Stimulated activated CD4-positive, alpha-beta T cell treated with anti-CD3 and anti-CD28 coated beads, Interleukin-15, amount 100 ng/mL, for 24 hours (primary cell): ENCODE results near the gene COX17.
"Not testable (repeated sequence)": the region's sequence is repeated elsewhere in the genome, so short reads cannot be mapped to it uniquely, and the experiment has no call there.

Experiments
- DNase-seq: peaks from one replicate; pipeline ENCODE4 v3.0.0-alpha.2; 2020

COX17 gene, protein sequence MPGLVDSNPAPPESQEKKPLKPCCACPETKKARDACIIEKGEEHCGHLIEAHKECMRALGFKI

DNA sequence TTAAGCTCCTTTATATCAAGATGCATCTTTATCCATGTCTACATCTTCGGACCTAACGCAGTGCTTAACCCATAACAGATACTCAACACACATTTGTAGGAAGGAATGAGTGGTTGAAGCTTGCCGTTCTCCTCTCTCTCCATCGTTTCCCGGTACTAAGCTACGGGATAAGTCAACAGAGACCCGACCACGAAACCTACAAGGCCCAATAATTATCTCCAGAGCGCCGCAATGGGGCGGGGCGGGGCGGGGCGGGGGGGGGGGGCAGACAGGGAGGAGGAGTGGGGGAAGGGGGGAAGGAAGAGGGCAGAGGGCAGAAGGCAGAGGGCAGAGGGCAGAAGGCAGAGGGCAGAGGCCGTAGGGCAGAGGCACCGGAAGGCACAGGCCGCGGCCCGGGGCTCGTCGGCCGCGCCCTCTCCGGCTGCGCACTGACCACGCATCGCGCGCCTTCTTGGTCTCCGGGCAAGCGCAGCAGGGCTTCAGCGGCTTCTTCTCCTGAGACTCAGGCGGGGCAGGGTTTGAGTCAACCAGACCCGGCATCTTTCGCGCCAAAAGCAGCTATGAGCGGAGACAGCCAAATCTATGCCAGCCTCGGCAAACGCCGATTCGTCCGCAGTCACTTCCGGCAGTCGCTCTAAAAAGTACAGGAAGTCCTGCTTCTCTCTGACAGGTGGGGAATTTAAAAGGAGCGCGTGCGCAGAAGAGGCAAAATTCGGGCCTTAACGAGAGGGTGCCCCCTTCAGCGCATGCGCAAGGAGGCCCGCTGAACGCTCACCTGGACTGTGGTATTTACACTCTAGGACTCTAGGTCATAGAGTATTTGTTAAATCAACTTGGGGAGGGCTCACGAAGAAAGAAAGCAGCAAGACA, at the start of gene COX17:
TSS of gene COX17 (minus strand) at position 636 of the 870 bp plus-strand sequence. CDS start at position 540, 96 bp downstream.
- DNase-seq, result peak; percentile 96

DNA sequence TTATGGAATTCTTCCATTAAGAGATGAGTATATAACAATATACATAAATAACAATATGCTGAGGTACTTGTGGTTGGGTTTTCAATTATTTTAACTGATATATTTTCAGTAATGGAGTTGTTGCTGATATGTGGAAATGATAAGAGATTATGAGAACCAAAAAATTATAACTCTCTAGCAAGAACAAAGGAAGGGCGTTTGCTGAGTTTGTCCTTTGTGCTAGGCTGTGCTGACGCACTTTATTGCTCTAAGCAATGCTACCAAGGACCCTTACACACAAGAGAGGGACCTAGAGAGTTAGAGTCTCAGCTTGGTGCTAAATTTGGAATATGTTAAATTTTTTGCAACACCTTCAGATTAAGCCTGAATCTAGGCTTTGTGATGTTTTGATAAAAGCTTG, 49.7 kb upstream of the COX17 start:
- no peak for DNase-seq

DNA sequence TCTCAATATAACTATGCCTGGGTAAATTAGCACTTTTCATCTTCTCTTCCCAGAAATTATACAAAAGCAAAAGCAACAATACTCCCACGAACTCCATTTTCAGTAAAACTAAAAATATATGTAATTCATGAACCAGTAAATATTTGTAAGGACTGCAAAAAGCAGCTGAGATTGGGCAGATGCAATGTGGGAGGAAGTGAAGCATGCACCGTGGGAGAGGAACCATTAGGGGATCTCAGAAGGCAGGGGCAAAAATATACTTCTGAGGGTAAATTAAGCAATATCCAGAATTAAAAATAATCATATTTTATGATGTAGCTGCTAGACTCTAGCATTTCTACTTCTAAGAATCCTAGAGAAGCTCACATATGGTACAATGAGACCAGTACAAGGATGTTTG, 45.8 kb upstream of the COX17 start:
- no peak for DNase-seq

DNA sequence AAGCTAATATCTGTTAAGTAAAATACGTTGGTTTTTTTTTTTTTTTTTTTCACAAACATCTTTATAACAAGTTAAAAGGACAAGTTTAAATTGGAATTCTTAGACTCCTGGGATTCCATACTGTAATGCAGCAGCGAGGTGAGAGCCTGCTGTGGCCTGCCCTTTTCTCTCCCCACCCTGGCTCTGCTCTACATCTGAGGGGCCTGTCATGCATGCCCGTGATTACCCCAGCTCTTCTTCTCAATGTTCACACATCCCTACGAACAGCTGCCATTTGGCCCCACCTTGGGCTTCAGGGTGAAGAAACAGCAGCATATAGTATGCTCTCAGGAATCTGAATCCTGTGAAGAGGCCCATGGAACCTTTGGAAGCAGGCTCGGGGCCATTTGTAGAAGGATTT, 40.3 kb upstream of the COX17 start:
- no peak for DNase-seq

DNA sequence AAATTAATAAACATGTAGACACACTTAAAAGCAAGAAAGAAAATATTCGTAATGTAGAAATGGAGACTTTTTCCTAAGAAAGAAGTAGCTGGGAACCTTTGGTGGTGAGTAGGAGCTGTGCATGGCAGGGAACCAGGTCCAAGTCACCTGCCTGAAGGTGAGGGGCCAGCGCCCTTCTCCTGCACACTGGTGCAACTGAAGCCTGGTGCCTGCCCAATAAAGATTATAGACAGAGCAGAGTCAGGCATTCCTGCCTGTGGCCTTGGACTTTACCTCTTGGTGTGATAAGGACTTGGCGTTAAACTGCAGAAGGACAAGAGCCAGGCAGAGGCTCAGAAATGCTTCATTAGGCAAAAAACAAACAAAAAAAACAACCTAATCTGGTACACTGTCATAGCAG, 39.8 kb upstream of the COX17 start:
- DNase-seq, result no peak

DNA sequence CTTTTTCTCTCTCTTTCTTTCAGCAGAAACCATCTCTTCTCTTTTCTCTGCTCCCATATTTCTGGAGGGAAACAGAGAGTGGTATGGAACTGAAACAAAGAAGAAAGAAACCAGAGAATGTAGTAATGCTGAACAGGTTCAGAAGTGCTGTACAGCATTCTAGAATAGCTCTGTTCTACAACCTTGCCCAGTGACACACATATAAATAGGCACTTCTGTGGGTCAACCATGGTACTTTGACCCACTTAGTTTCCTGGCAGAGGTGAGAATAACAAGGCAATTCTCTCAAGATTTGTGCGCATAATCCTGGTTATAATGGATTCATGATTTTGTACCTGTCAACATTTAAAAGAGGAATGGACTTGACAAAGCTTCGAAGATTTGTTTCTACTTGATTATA, 37.9 kb upstream of the COX17 start:
- no peak for DNase-seq

DNA sequence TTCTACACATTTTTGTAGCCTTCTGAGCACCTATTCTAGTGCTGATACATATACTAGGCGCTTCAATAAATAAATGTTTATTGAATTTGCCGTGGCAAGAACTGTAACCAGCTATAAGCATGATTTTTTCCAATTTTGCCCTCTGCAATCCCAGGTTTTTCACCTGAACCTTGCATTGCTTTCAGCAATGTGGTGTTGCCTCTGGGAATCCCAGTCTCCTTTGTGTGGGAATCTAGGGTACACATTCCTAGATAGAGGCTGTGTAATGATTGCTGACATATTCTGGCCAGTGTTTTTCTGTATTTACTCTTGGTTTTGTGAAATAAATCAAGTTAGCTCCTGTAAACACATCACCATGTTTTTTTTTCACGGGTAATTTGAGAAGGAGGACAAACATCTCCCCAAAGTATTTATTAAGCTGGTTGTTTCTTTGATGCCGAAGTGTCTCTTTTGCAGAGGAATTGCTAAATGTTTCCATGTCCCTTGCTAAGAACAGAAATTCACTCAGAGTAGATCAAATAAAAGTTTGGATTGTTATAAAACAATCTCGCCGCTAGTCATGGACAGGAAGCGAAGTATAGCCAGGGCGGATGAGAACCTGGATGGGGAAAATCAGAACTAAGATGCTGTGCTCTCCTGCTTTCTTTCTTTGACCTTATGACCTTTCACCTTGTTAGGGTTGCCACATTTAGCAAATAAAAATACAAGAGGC, 26.8 kb upstream of the COX17 start:
- DNase-seq, result no peak

DNA sequence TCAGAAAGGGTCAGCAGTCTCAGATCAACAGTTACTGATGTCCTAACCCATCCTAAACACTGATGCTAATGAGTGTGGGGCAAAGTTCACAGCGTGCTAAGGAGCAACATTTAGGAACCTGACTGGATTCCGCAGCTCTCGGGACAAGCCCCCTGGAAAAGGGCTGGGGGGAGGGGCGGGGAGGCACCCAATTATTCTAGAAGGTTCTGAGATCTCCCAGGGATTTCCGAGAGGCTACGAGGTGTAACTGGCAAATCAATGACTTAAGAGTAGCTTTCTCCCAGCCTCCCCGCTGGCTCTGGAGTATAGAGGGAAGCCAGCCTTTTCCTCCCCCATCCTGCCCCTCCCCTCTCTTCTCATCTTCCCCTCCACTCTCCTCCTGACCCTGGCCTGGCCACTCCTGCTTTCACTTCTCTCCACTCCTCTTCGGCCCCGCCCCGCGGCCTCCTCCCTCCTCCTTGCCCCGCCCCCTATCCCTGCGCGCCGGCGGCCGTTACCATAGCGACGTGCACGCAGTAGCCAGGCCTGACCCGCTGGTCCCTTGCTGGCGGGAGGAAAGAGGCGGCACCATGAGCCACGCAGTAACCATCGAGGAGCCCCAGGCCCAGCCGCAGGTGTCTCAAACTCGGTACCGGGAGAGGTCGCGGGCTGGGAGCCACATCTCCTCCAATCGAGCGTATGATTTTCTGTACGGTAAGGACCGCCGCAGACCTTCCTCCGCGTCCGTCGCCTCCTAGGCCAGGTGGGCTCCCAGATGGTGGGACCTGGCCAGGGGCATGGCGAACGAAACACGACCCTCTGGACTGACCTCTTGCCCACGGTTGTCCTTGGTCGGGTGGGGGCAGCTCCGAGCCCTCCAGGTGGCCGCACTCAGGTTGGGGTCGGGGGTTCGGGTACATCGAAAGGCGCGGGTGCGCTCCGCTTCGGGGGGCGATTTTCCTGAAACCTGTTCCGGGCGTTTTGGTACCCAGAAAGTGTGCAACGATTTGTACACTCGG, 25.6 kb upstream of the COX17 start, which contains the start of gene CFAP91:
TSS of gene CFAP91 (plus strand) at position 493 of the 998 bp plus-strand sequence. CDS start at position 570, 77 bp downstream.
- DNase-seq, result peak; percentile 90

DNA sequence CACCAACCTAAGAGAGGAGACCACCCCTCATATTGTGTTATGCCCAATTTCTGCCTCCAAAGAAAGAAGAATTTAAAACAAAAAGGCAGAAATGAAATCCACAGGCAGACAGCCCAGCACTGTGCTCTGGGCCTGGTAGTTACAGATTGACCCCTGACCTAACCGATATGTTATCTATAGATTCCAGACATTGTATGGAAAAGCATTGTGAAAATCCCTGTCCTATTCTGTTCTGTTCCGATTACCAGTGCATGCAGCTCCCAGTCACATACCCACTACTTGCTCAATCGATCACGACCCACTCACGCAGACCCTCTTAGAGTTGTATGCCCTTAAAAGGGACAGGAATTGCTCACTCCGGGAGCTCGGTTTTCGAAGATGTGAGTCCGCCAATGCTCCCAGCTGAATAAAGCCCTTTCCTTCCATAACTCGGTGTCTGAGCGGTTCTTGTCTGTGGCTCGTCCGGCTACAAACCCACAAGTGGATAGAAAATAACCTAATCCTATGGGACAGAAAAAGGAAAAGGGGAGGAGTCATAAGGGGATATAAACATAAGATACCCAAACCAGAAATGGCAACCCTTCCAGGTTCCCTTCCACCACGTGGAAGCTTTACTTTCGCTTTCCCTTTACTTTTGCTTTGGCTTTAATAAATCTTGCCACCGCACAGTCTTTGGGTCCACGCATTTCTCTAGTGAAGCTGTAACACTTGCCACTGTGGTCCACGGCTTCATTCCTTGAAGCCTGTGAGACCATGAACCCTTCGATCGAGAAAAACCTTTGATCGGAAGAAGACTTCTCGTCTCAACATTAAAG, 23.9 kb upstream of the COX17 start:
- DNase-seq, result peak; percentile 4

DNA sequence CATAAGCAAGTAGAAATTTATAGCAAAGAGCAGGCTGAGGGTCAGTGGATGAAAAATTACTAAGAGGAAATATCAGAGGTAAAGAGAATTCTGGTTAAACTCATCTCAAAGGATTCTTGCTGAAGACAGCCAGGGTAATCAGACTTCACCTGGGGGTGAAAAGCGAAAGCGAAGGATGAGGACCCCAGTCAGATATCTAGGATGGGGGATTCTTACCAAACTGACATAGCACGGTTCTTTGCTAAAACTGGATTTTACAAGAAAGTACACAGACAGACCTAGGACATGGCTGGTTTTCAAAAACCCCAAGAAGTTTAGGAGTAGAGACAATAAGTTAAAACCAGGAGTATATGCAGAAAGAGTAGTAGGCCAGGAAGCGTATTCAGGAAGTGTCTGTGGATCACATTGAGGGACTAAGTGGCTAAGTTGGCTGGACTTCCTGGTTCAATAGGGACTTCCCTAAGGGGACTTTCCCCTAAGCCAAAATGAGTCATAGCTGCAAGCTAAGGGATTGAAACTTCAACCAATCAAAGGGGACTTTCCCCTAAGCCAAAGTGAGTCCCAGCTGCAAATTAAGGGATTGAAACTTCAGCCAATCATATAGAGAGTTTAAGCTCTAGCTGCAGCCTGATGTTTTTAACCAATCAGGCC, 23.2 kb upstream of the COX17 start:
- DNase-seq, result peak; percentile 30

DNA sequence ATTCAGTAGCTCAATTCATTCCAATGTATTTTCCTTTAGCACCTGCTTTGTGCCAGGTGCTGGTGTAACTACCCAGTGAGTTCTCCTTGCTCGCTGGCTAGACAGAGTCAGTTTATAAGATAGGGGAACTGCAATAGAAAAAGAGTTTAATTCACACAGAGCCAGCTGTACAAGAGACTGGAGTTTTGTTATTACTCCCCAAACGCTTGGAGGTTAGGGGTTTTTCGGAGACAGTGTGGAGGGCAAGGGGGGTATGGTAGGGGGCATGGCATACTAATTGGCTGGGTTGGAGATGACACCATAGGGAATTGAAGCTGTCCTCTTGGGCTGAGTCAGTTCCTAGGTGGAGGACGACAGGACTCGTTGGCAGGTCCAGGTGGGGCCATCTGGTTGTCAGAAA, 20.2 kb upstream of the COX17 start:
- no peak for DNase-seq

DNA sequence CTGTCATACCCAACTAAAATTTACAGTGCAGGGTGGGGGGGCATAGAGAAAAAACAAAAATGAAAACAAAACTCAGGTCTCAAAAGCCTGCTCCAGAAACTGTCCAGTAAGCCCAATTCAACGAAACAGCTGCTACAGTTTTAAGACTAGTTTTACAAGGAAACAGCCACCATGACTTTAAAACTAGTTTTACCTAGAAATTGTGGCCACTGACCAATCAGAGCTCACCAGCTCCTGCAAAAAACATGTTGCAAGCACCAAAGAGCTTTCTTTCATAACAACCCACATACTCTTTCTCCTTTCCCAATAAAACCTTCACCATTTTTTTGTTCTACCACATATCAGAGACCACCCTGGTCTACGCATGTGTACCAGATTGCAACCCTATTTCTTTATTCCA, 18.3 kb upstream of the COX17 start:
- no peak for DNase-seq

DNA sequence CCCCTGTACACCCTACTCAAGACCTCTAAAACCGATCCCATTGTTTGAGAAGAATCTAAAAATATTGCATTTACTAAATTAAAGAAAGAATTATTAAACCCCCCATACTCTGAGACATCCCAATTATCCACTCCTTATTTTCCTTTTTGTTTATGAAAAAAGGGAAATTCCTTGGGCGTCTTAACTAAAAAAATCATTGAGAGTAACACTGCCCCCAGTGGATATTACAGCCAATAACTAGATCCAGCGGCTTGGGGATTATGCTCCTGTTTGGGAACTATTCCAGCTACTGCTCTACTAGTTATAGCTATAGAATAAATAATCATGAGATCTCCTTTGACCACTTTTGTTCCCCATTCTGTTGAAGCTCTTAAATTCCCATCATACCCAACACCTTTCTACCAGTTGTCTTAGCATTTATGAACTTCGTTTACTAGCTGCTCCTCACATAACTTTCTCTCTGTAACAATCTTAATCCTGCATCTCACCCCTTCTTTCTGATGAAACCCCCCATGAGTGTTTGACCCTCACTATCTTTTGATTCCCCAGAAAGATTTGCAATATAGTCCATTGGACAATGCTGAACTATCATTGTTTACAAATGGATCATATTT, 12.9 kb upstream of the COX17 start:
- no peak for DNase-seq

DNA sequence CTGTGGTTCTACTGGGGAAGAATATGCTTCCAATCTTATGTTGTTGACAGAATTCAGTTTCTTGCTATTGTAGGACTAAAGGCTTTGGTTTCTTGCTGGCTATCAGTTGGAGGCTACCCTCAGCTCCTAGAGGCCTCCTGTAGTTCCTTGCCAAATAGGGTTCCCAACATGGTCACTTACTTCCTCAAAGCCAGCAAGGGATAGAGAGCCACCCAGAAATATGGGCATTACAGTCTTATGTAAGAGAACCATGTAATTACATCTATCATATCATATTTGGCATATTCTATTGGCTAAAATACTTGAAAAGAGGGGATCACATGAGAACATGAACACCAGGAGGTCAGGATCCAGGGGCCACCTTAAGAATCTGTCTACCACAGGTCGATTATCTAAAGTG, 6.2 kb upstream of the COX17 start:
- no peak for DNase-seq

DNA sequence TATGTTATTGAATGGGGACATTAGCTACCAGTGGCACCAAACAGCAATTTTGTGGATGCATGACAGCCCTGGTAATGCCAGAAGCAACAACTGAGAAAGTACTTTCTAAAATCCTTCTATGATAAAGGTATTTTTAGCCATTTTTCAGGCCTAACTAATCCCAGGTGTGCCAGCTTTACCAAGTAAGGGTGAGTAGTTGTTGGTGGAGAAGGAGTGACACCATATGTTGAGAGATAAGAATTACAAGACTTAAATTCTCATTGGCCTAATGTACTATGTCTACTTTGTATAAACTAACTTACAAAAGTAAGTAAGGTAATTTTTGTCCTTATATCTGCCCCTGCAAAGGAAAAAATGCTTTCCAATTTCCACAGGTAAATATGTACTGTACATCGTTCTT, 4.1 kb upstream of the COX17 start:
- DNase-seq, result no peak

DNA sequence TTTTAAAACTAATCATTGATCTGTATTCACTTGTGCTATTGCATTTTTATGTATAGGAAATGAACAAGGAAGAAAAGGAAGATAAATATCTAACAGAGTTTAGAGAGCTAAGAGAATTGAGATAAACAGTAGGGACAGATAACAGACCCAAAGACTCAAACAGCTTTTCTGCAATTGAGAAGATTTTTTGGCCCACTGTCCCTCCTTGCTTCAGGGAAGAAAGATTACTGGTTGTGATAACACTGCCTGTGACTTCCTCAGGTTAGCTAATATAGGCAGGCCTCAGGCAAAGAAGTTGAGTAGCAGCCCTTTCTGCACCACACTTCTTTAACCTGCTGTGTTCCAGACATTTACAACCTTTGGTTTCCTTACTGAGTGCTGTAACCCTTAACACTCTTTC, 2.7 kb upstream of the COX17 start:
- DNase-seq, result no peak

DNA sequence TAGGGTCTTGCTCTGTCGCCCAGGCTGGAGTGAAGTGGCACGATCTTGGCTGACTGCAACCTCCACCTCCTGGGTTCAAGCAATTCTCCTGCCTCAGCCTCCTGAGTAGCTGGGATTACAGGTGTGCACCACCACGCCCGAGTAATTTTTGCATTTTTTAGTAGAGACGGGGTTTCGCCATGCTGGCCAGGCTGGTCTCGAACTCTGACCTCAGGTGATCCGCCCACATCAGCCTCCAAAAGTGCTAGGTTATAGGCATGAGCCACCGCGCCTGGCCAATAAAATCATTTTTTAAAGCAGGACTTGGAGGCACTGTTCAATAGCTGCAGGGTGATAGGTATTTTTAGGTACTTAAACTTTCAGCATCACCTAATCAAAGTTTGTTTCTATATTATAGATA, 1.0 kb upstream of the COX17 start:
- not testable (repeated sequence) for DNase-seq

DNA sequence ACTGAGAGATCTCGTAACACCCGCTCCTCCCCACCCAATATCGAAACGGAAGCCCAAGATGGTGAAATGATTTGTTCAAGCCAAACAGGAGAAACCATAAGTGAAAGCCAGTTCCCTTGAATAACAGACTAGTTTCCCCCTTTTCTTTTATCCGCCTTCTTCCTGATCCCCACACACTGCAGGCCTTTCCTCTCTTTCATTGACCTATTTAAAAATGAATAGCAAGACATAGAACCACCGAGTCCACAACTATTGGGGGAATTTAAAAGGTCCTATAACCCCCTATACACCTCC, 382 bp upstream of the COX17 start:
- no peak for DNase-seq

DNA sequence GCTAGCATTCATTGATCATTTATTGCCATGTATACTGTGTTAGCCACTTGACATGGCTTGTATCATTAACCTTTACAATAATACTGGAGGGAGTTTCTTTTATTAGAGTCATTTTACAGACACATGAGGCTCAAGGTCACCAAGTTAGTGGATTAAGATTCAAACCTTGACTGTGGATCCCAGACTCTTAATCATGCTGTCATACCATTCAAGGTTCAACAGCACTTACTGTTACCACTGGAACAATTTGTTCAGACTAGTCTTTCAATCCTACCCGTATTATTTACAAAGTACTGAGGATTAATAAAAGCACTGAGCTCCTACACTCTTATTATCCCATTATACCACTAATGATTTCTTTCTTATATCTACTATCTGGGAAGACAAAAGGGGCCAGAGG, 1.2 kb downstream of the COX17 start:
- no peak for DNase-seq

DNA sequence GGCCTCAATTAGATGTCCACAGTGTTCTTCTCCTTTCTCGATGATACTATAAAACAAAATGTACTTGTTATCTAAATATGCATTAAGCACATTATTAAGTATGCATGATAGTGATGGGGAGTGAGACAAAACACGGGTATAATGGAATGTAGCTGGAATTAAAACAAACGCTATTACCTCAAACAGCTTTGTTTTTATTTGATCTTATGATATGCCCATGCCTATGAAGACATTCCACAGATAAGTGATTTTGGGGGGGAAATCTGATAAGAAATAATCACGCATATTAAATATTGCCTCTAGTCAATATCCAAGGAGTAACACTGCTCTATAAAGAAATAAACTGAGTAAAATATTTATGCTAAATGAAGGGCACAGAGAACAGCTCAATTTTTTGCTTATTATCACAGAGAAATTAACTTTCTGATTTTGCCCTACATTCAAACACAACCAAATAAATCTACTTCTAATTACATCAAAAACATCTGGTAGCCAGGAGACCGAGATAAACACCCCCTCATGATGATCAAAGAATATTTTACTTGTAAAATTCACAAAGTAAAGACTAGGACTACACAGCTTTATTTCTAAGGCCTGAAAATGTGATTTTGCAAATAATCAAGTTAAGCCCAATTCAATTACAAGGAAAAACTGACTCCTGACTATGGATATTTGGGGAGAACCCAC, 1.9 kb downstream of the COX17 start:
- DNase-seq, result no peak

DNA sequence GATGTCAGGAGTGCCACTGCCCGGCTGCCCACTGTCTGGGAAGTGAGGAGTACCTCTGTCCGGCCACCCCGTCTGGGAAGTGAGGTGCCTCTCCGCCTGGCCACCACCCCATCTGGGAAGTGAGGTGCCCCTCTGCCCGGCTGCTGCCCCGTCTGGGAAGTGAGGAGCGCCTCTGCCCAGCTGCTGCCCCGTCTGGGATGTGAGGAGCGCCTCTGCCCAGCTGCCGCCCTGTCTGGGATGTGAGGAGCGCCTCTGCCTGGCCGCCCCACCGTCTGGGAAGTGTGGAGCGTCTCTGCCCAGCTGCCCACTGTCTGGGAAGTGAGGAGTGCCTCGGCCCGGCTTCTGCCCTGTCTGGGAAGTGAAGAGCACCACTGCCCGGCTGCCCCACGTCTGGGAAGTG, 3.3 kb downstream of the COX17 start:
- no peak for DNase-seq
